K562 (cell line): ENCODE results near the gene UVRAG. TPM values are rescaled to one million over a fixed set of nuclear protein-coding genes. Genes with fewer than 3 reads are reported as not detected.

Source experiments
- ATAC-seq: fragments of 200-7000 bp; cut with Tn5 transposase; 3 replicates; pipeline ENCODE4 v1.9.1; 2020; ENCODE audit warnings: moderate library complexity
- BruUV-seq: library from RNA; stranded (reverse); fragments of 400-500 nt; replicated peaks from 2 replicates; lab custom pipeline; 2021; lab: Mats Ljungman, UMichigan
- CTCF ChIA-PET: fragments of 300-600 bp; formaldehyde crosslinking; extraction: SDS; loops from one replicate; lab custom pipeline; 2021; ENCODE audit warnings: low intra/inter-chr PET ratio; lab: Yijun Ruan, JAX
- POLR2A ChIA-PET: fragments of 300-600, 350-650 bp; sonication (Branson Sonifier 250); formaldehyde crosslinking; extraction: SDS; loops from one replicate; lab custom pipeline; 2021; ENCODE audit warnings: antibody characterized with exemption, inconsistent platforms; lab: Yijun Ruan, JAX
- DNase-seq, 4 experiments: peaks; one replicate each; pipeline versions ENCODE4 v3.0.0 to v3.0.0-alpha.2; 2011 to 2018; ENCODE audit warnings: low spot score in 3 of 4, mixed read lengths in 3 of 4; ENCODE audit errors: extremely low read depth in 1 of 4
- FAIRE-seq: peaks from 2 replicates; lab custom pipeline; 2011; peaks lifted over from hg19 to GRCh38; lab: Jason Lieb, UNC
- H2AFZ ChIP-seq: 2 replicates; pipeline ENCODE4 v1.6.0; 2011; ENCODE audit warnings: low read depth, low read length, control low read depth, inconsistent platforms
- H3K27ac ChIP-seq: fragments of 200-600 bp; 3 replicates; pipeline ENCODE4 v1.8.0; 2011; ENCODE audit warnings: low read depth, mild to moderate bottlenecking, control low read depth, inconsistent platforms, low read length, moderate library complexity, mixed read lengths; ENCODE audit errors: extremely low read depth
- H3K27me3 ChIP-seq, 2 experiments: fragments of 300-600 bp in 1 of 2; 2 replicates in 1 of 2; 3 replicates in 1 of 2; pipeline versions ENCODE4 v1.6.0 to v1.8.0; 2011; ENCODE audit warnings: inconsistent platforms in 2 of 2, low read length in 2 of 2, mild to moderate bottlenecking in 1 of 2, mixed read lengths in 1 of 2, moderate library complexity in 1 of 2; ENCODE audit not compliant: control insufficient read depth in 2 of 2, insufficient read depth in 2 of 2
- H3K36me3 ChIP-seq: fragments of 300-600 bp; 3 replicates; pipeline ENCODE4 v1.8.0; 2011; ENCODE audit warnings: mild to moderate bottlenecking, low read length, inconsistent platforms; ENCODE audit not compliant: control insufficient read depth, insufficient read depth
- H3K4me1 ChIP-seq, 2 experiments: fragments of 200-600 bp in 1 of 2; replicated peaks in 1 of 2; 2 replicates in 1 of 2; 3 replicates in 1 of 2; pipeline versions ENCODE4 v1.5.1 to v1.8.0; 2011; ENCODE audit warnings: inconsistent platforms in 2 of 2, low read length in 2 of 2, mild to moderate bottlenecking in 1 of 2, mixed read lengths in 1 of 2, moderate library complexity in 1 of 2; ENCODE audit not compliant: control insufficient read depth in 2 of 2, insufficient read depth in 2 of 2
- H3K4me2 ChIP-seq: 2 replicates; pipeline ENCODE4 v1.6.1; 2011; ENCODE audit warnings: low read length, control low read depth, inconsistent platforms, mixed read lengths; ENCODE audit not compliant: insufficient read depth
- H3K4me3 ChIP-seq: fragments of 200-600 bp; sonication (generic), shearing (Covaris generic); 2 replicates; pipeline ENCODE4 v1.5.1; 2016; ENCODE audit warnings: control low read depth, inconsistent platforms
- H3K79me2 ChIP-seq: fragments of 200-600 bp; 3 replicates; pipeline ENCODE4 v1.8.0; 2011; ENCODE audit warnings: low read length, inconsistent platforms; ENCODE audit not compliant: control insufficient read depth, insufficient read depth
- H3K9ac ChIP-seq, 2 experiments: 2 replicates each; pipeline versions ENCODE4 v1.6.0 to v1.6.1; 2011; ENCODE audit warnings: low read depth in 2 of 2, low read length in 2 of 2, control low read depth in 1 of 2, inconsistent platforms in 1 of 2, mild to moderate bottlenecking in 1 of 2, mixed read lengths in 1 of 2; ENCODE audit not compliant: insufficient read depth in 1 of 2
- H3K9me1 ChIP-seq: one replicate; pipeline ENCODE4 v1.6.0; 2011; ENCODE audit warnings: inconsistent platforms, mild to moderate bottlenecking, low read length, moderate library complexity; ENCODE audit not compliant: control insufficient read depth, insufficient read depth
- H3K9me3 ChIP-seq: replicated peaks from 2 replicates; pipeline ENCODE4 v1.5.1; 2011; ENCODE audit warnings: low read depth, low read length, inconsistent platforms; ENCODE audit not compliant: control insufficient read depth, insufficient read depth
- H4K20me1 ChIP-seq: replicated peaks from 2 replicates; pipeline ENCODE4 v1.6.1; 2011; ENCODE audit warnings: low read length, inconsistent platforms, mixed read lengths; ENCODE audit not compliant: control insufficient read depth, insufficient read depth
- CBX2 ChIP-seq: fragments of 200-600 bp; sonication (generic); IDR thresholded peaks from one replicate; pipeline ENCODE4 v1.6.1; 2012; ENCODE audit warnings: mild to moderate bottlenecking, low read length, inconsistent platforms; ENCODE audit not compliant: insufficient read depth, poor library complexity, severe bottlenecking
- CUX1 ChIP-seq: fragments of 200-800 bp; sonication (Bioruptor generic); IDR thresholded peaks from 2 replicates; pipeline ENCODE4 v1.6.1; 2016; ENCODE audit warnings: missing genetic modification characterization, missing compliant biosample characterization
- ELF2 ChIP-seq: fragments of 250-450 bp; sonication (Bioruptor Pico); IDR thresholded peaks from 2 replicates; pipeline ENCODE4 v1.5.0; 2021; ENCODE audit warnings: mild to moderate bottlenecking
- FOS ChIP-seq: IDR thresholded peaks from 3 replicates; pipeline ENCODE4 v1.6.1; 2011; ENCODE audit not compliant: insufficient read length; ENCODE audit errors: extremely low read depth
- FOSL1 ChIP-seq: fragments of 200-800 bp; sonication (Bioruptor generic); conservative IDR thresholded peaks from 2 replicates; pipeline ENCODE4 v1.6.1; 2016; ENCODE audit warnings: missing genetic modification characterization, missing compliant biosample characterization
- LARP7 ChIP-seq: fragments of 450-650 bp; IDR thresholded peaks from 2 replicates; pipeline ENCODE4 v1.6.1; 2016
- MTA1 ChIP-seq: fragments of 450-650 bp; IDR thresholded peaks from 2 replicates; pipeline ENCODE4 v1.6.1; 2017; ENCODE audit warnings: borderline replicate concordance
- MYC ChIP-seq, 2 experiments: fragments of 250-450 bp in 1 of 2; sonication (Bioruptor Pico) in 1 of 2; IDR thresholded peaks; 2 replicates each; pipeline versions ENCODE4 v1.5.1 to v1.6.1; 2012 to 2021; ENCODE audit warnings: low read depth in 2 of 2, borderline replicate concordance in 1 of 2, improper control_type of control experiment in 1 of 2, low read length in 1 of 2, mild to moderate bottlenecking in 1 of 2, moderate library complexity in 1 of 2
- RBM25 ChIP-seq: fragments of 200-400 bp; formaldehyde crosslinking; IDR thresholded peaks from 2 replicates; pipeline ENCODE4 v1.6.1; 2018; ENCODE audit warnings: low read length, low read depth, moderate library complexity; ENCODE audit not compliant: severe bottlenecking
- SMARCA5 ChIP-seq: fragments of 450-650 bp; IDR thresholded peaks from 2 replicates; pipeline ENCODE4 v1.6.1; 2016
- TCF15 ChIP-seq: fragments of 250-450 bp; sonication (Bioruptor Pico); IDR thresholded peaks from 2 replicates; pipeline ENCODE4 v1.8.0; 2022; ENCODE audit warnings: moderate library complexity, mild to moderate bottlenecking, inconsistent platforms
- VEZF1 ChIP-seq: fragments of 200-800 bp; sonication (Bioruptor generic); IDR thresholded peaks from 2 replicates; pipeline ENCODE4 v1.6.1; 2017; ENCODE audit warnings: missing genetic modification characterization, missing compliant biosample characterization
- ZNF740 ChIP-seq, 3 experiments: fragments of 200-800 bp in 1 of 3; sonication (Bioruptor generic) in 1 of 3; sonication (generic) in 1 of 3; formaldehyde crosslinking in 1 of 3; IDR thresholded peaks; 2 replicates each; pipeline versions ENCODE4 v1.6.1 to v1.8.0; 2016 to 2022; ENCODE audit warnings: mild to moderate bottlenecking in 2 of 3, missing compliant biosample characterization in 2 of 3, missing genetic modification characterization in 2 of 3, missing genetic modification reagents in 1 of 3
- WGBS: fragments of 100-300 bp; shearing (Covaris generic); methylation state at CpG from one replicate; pipeline ENCODE4 v1.1.6; 2016; ENCODE audit warnings: low coverage, mixed read lengths; ENCODE audit not compliant: insufficient coverage; ENCODE audit errors: missing lambda C conversion rate; 5-methylcytosine and 5-hydroxymethylcytosine counted together
- in situ Hi-C: fragments of 300-500 bp; cut with MboI; formaldehyde crosslinking; loops from 4 replicates; pipeline ENCODE4 v1.15.0; 2018; ENCODE audit warnings: inconsistent platforms, mixed read lengths
- intact Hi-C: fragments of 100-400 bp; cut with micrococcal nuclease; formaldehyde crosslinking; loops from 2 replicates; pipeline ENCODE4 v1.14.2; 2022
- polyA plus RNA-seq, 8 experiments: library from polyadenylated mRNA; depleted of rRNA in 4 of 8; stranded (reverse) in 5 of 8; unstranded in 3 of 8; fragments of >200 nt; fragmentation: Nextera tagmentation in 2 of 8; fragmentation: Illumina TruSeq in 1 of 8; extraction: Ambion mirVana in 2 of 8; extraction: Trizol in 1 of 8; gene quantifications; 2 replicates each; pipeline versions ENCODE4 v1.2.1 to v1.2.3, GENCODE V29; 2011 to 2014; ENCODE audit warnings: inconsistent platforms in 1 of 8, missing spikeins in 1 of 8
- total RNA-seq, 7 experiments: library from RNA; depleted of rRNA in 6 of 7; stranded (reverse); fragments of >200 nt in 6 of 7; fragmentation: Illumina TruSeq in 2 of 7; extraction: Trizol in 2 of 7; gene quantifications; 2 replicates each; pipeline versions ENCODE4 v1.2.1 to v1.2.3, GENCODE V29; 2011 to 2021; ENCODE audit warnings: low replicate concordance in 1 of 7

The UVRAG gene
- total and polyA plus RNA-seq, 9 of the 15 experiments (the other 6 are each of a cell fraction or from before 2014, with no cell fraction given): 3.1 to 17.8 (median 12.4) TPM

- no peak for TF ChIP-seq CUX1 (CRISPR knock-in tag)
- TF ChIP-seq CBX2: no peak
- no peak for TF ChIP-seq MTA1
These were observed 178.1 kb downstream of the UVRAG start (continued) for GRCh38 chr11:75993126-75993525.

- Histone ChIP-seq H4K20me1 (no peaks in the 10 kb centered on the region), H3K4me3 (no peak overlapping the region), H3K9me3 (no peaks in the 10 kb centered on the region), H3K79me2 (no peaks in the 10 kb centered on the region), H3K27me3 (no peaks in the 10 kb centered on the region), H3K9me1 (no peaks in the 10 kb centered on the region), H3K4me1 (no peaks in the 10 kb centered on the region), H3K27ac (no peak overlapping the region), H3K4me2 (no peak overlapping the region), H2AFZ (no peak overlapping the region), H3K9ac (no peak overlapping the region), H3K36me3 (no peaks in the 10 kb centered on the region)
- ChIA-PET CTCF (no interaction called here), POLR2A (interaction anchor here (0.5 to 1.6 kb wide), 2 partner anchors 19 to 213 kb away, joined by 3 read pairs; no protein-coding TSS in a partner anchor)
- FAIRE-seq (no peak), ATAC-seq (no peak), DNase-seq (no peak)
- in situ Hi-C loops: no loop called here
- 67% methylated on average over 3 of the region's 3 CpGs for WGBS
- intact Hi-C loops: no loop called here
- BruUV-seq: no TSS peak
- TF ChIP-seq ZNF740 (CRISPR knock-in tag; IDR thresholded peaks at IDR 0.05): no peak
- TF ChIP-seq ZNF740 (tag; IDR thresholded peaks at IDR 0.05): no peak
- TF ChIP-seq TCF15: no peak
- TF ChIP-seq RBM25: no peak
- TF ChIP-seq ELF2 (CRISPR knock-in tag): no peak
- no peak for TF ChIP-seq FOSL1 (tag)
- no peak for TF ChIP-seq VEZF1 (CRISPR knock-in tag)
- no peak for TF ChIP-seq SMARCA5
- no peak for TF ChIP-seq MYC (IDR thresholded peaks at IDR 0.05; ENCODE audit: low read depth, low read length)
- TF ChIP-seq MYC (CRISPR knock-in tag; IDR thresholded peaks at IDR 0.05; ENCODE audit: borderline replicate concordance, low read depth): no peak
- TF ChIP-seq FOS: no peak
- TF ChIP-seq LARP7: no peak
These were observed 179.6 kb downstream of the UVRAG start for GRCh38 chr11:75994616-75995015.
